ENCODE measurements around the gene TNXB.
"Not testable (repeated sequence)": the region's sequence is repeated elsewhere in the genome, so short reads cannot be mapped to it uniquely, and the experiment has no call there.

Gene TNXB

DNA sequence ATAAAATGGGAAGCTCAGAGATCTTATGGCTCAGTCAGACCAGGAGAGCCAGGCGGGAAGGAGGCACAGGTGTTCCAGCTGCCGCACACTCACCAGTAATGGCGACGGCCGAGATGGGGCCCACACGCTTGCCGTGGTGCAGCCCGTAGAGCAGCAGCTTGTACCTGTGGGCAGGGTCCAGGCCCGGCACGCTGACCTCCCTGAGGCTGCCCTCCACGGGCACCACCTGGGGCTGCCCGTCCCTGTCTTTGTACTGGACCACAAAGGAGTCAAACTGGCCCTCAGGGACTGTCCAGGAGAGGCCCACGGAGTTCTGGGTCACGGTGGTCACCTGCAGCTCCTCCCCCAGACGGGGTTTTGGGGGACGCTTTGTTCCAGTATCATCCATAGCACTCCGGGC, 39.7 kb downstream of the TNXB start:
- Histone ChIP-seq H3K4me1 (no peaks in the 10 kb centered on the region), H3K36me3 (no peaks in the 10 kb centered on the region; the same call in 1 of the 2 replicates), H3K9me3 (no peaks in the 10 kb centered on the region), H3K27me3 (no peaks in the 10 kb centered on the region), H3K27ac (no peak overlapping the region), H3K4me3 (no peak overlapping the region), H3K9ac (no peak overlapping the region), H4K20me1 (no peaks in the 10 kb centered on the region), H3K4me2 (no peak overlapping the region)
- no peak for TF ChIP-seq Cebpa-rat (IDR thresholded peaks at IDR 0.05)

- no peak for TF ChIP-seq Cebpa-rat (IDR thresholded peaks at IDR 0.05)
- Histone ChIP-seq H3K27me3 (no peaks in the 10 kb centered on the region), H3K9me3 (no peaks in the 10 kb centered on the region), H3K4me2 (no peak overlapping the region), H3K36me3 (no peaks in the 10 kb centered on the region; the same call in 1 of the 2 replicates), H4K20me1 (no peaks in the 10 kb centered on the region), H3K27ac (no peak overlapping the region), H3K4me3 (no peak overlapping the region), H3K4me1 (no peaks in the 10 kb centered on the region), H3K9ac (no peak overlapping the region)
Measured at GRCh38 chr6:32068867-32069266, 40.3 kb downstream of the TNXB start.

- not testable (repeated sequence) for H3K4me3 ChIP-seq, H3K9me3 ChIP-seq, H3K9ac ChIP-seq, H3K4me1 ChIP-seq, H3K36me3 ChIP-seq, H3K27ac ChIP-seq, H4K20me1 ChIP-seq, H3K4me2 ChIP-seq, H3K27me3 ChIP-seq
Measured at GRCh38 chr6:32068315-32068714, 40.8 kb downstream of the TNXB start.

DNA sequence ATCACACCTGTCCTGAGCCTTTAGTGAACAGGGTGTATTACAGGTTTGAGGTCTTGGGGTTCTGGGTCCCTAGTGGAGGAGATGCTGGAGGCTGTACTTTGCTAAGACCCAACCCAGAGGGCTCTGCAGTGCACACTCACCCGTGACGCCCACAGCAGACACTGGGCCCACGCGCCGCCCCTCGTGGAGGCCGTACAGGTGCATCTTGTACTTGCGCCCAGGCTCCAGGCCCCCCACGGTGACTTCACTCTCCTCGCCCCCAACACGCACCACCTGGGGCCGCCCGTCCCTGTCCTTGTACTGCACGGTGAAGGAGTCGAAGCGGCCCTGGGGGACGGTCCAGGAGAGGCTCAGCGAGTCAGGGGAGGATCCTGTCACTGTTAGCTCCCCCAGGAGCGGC, 41.6 kb downstream of the TNXB start:
- H3K9me3 ChIP-seq, H3K36me3 ChIP-seq, H3K9ac ChIP-seq, H3K4me2 ChIP-seq, H3K4me1 ChIP-seq, H3K4me3 ChIP-seq, H4K20me1 ChIP-seq, H3K27ac ChIP-seq, H3K27me3 ChIP-seq: not testable (repeated sequence)

DNA sequence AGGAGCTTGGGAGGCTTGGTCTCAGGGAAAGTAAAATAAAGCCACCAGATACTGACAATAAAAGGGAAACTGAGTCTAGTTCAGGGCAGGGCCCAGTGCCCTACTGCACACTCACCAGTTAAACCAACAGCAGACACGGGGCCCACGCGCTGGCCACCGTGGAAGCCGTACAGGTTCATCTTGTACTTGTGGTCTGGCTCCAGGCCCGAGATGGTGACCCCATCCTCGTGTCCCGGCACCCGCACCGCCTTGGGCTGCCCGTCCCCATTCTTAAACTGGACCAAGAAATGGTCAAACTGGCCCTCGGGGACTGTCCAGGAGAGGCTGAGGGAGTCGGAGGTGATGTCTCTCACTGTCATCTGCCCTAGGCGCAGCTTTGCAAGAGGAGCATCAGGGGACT, 44.4 kb downstream of the TNXB start:
- H3K9me3 ChIP-seq: no peaks in the 10 kb centered on the region
- H4K20me1 ChIP-seq: no peaks in the 10 kb centered on the region
- no peaks in the 10 kb centered on the region for H3K27me3 ChIP-seq
- no peak overlapping the region for H3K27ac ChIP-seq
- TF ChIP-seq Cebpa-rat (IDR thresholded peaks at IDR 0.05): no peak
- no peak overlapping the region for H3K4me2 ChIP-seq
- no peak overlapping the region for H3K9ac ChIP-seq
- no peak overlapping the region for H3K4me3 ChIP-seq
- H3K36me3 ChIP-seq: no peaks in the 10 kb centered on the region
- H3K4me1 ChIP-seq: no peaks in the 10 kb centered on the region

DNA sequence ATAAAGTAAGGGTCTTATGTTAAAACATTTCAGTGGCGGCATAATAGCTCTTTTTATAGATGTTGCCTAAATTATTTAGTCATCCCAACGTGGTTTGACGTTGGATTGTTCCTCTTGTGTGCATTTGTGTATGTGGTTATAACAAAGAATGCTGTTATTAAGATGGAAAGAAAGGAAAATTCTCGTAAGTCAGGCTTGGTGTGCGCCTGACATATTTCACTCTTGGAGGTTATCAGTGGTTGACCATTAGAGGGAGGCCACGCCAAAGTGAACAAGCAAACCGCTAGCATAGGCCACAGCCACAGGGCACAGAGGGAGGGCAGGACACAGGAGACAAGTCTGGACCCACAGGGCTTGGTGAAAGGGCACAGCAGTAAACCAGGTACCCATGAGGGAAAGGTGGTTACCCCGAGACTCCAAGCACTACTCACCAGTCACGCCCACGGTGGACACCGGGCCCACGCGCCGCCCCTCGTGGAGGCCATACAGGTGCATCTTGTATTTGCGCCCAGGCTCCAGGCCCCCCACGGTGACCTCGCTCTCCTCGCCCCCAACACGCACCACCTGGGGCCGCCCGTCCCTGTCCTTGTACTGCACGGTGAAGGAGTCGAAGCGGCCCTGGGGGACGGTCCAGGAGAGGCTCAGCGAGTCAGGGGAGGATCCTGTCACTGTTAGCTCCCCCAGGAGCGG, 48.0 kb downstream of the TNXB start:
- Histone ChIP-seq H3K27ac (no peak overlapping the region), H4K20me1 (no peaks in the 10 kb centered on the region), H3K9ac (no peak overlapping the region), H3K4me3 (no peak overlapping the region), H3K4me1 (no peaks in the 10 kb centered on the region), H3K9me3 (no peaks in the 10 kb centered on the region), H3K4me2 (no peak overlapping the region), H3K27me3 (no peaks in the 10 kb centered on the region), H3K36me3 (no peaks in the 10 kb centered on the region)
- TF ChIP-seq Cebpa-rat (IDR thresholded peaks at IDR 0.05): no peak

DNA sequence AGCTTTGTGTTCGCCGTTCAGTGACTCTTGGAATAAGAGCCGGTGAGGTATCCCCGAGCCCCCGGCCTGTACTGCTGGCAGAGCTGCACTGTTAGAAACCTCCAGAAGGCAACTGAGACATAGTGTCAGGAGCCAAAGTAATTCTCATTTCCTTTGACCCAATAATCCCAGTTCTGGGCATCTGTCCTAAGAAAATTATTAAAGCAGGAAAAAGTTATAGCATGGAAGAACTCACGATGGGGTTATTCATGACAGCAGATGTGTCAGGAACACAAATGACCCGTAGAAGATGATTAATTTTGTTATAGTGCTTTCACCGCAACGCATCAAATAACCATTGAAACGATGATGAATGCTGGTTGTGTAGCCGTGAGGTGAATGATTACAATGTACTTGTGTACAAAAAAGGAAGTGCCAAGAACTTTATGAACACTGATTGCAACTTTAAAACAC, 50.6 kb downstream of the TNXB start:
- no peak for TF ChIP-seq Cebpa-rat (IDR thresholded peaks at IDR 0.05)
- Histone ChIP-seq H3K9me3 (no peaks in the 10 kb centered on the region), H3K36me3 (no peaks in the 10 kb centered on the region), H3K27me3 (no peaks in the 10 kb centered on the region), H3K4me1 (no peaks in the 10 kb centered on the region), H3K4me2 (no peak overlapping the region), H3K4me3 (no peak overlapping the region), H3K27ac (no peak overlapping the region), H4K20me1 (no peaks in the 10 kb centered on the region), H3K9ac (no peak overlapping the region)

GRCh38 chr6:32057966-32058365, 51.2 kb downstream of the TNXB start:
- H4K20me1 ChIP-seq: no peaks in the 10 kb centered on the region
- no peak overlapping the region for H3K4me2 ChIP-seq
- no peak overlapping the region for H3K4me3 ChIP-seq
- H3K4me1 ChIP-seq: peaks cover 1% of the 10 kb centered on the region; the same call in 1 of the 2 replicates
- TF ChIP-seq Cebpa-rat (IDR thresholded peaks at IDR 0.05): no peak
- no peak overlapping the region for H3K27ac ChIP-seq
- H3K9ac ChIP-seq: no peak overlapping the region
- no peaks in the 10 kb centered on the region for H3K27me3 ChIP-seq
- no peaks in the 10 kb centered on the region for H3K9me3 ChIP-seq
- no peaks in the 10 kb centered on the region for H3K36me3 ChIP-seq

- no peak overlapping the region for H3K4me3 ChIP-seq
- H3K27ac ChIP-seq: no peak overlapping the region
- no peak overlapping the region for H3K4me2 ChIP-seq
- H4K20me1 ChIP-seq: no peaks in the 10 kb centered on the region
- H3K9ac ChIP-seq: no peak overlapping the region
- H3K9me3 ChIP-seq: no peaks in the 10 kb centered on the region
- peaks cover 6% of the 10 kb centered on the region; the same call in 1 of the 2 replicates for H3K4me1 ChIP-seq
- no peaks in the 10 kb centered on the region for H3K36me3 ChIP-seq
- no peaks in the 10 kb centered on the region for H3K27me3 ChIP-seq
- TF ChIP-seq Cebpa-rat (IDR thresholded peaks at IDR 0.05): no peak
Measured at GRCh38 chr6:32056254-32056653, 52.9 kb downstream of the TNXB start.

DNA sequence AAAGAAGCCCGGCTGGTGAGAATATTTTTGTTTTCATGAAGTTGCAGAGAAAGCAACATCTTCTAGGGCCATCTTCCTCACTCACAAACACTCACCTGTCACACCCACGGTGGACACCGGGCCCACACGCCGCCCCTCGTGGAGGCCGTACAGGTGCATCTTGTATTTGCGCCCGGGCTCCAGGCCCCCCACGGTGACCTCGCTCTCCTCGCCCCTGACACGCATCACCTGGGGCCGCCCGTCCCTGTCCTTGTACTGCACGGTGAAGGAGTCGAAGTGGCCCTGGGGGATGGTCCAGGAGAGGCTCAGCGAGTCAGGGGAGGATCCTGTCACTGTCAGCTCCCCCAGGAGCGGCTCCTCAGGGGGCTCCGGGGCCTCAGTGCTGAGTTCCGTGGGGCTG, 53.4 kb downstream of the TNXB start:
- H3K36me3 ChIP-seq, H4K20me1 ChIP-seq, H3K4me2 ChIP-seq, H3K9ac ChIP-seq, H3K4me1 ChIP-seq, H3K27me3 ChIP-seq, H3K9me3 ChIP-seq, H3K4me3 ChIP-seq, H3K27ac ChIP-seq: not testable (repeated sequence)

DNA sequence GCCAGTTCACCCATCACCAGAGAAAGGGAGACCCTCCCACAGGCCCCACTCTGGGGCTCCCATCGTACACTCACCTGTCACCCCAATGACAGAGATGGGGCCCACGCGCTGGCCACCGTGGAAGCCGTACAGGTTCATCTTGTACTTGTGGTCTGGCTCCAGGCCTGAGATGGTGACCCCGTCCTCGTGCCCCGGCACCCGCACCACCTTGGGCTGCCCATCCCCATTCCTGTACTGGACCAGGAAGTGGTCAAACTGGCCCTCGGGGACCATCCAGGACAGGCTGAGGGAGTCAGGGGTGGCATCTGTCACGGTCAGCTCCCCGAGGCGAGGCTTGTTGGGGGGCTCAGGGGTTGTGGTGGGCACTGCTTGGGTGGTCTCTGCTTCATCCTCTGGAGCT, 55.8 kb downstream of the TNXB start:
- not testable (repeated sequence) for H3K9ac ChIP-seq, H3K4me2 ChIP-seq, H3K36me3 ChIP-seq, H3K27ac ChIP-seq, H4K20me1 ChIP-seq, H3K9me3 ChIP-seq, H3K27me3 ChIP-seq, H3K4me3 ChIP-seq, H3K4me1 ChIP-seq

DNA sequence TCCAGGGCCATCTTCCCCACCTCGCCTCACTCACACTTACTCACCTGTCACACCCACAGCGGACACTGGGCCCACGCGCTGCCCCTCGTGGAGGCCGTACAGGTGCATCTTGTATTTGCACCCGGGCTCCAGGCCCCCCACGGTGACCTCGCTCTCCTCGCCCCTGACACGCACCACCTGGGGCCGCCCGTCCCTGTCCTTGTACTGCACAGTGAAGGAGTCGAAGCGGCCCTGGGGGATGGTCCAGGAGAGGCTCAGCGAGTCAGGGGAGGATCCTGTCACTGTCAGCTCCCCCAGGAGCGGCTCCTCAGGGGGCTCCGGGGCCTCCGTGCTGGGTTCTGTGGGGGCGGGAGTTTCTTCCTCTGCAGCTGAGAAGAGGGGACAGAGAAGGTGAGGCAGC, 56.5 kb downstream of the TNXB start:
- not testable (repeated sequence) for H3K9ac ChIP-seq, H3K36me3 ChIP-seq, H3K4me3 ChIP-seq, H4K20me1 ChIP-seq, H3K27me3 ChIP-seq, H3K9me3 ChIP-seq, H3K27ac ChIP-seq, H3K4me2 ChIP-seq
- H3K4me1 ChIP-seq: peaks cover 12% of the 10 kb centered on the region

All from BLaER1 (cell line).